Right lobe of liver (tissue), 4 donors: ENCODE results near the gene ARHGEF1.

Experiments used
- CTCF ChIP-seq, 4 donors: fragments of 200-600 bp in 3 of 4; fragments of 450-650 bp in 1 of 4; IDR thresholded peaks; one replicate each; pipeline versions ENCODE4 v1.5.1 to v1.8.0; 2016 to 2022; ENCODE audit warnings: antibody characterized with exemption in 4 of 4, mild to moderate bottlenecking in 2 of 4
- POLR2A ChIP-seq: fragments of 450-650 bp; IDR thresholded peaks from one replicate; pipeline ENCODE4 v1.6.1; 2017; ENCODE audit warnings: antibody characterized with exemption, mild to moderate bottlenecking
- donor health status: DM: no; HTN: no; CAD: no.
- donor health status: DM: no; HTN: no; CAD: no.
- donor health status: DM: no; HTN: yes; CAD: no.

GRCh38 chr19:41925208-41926003, 42.4 kb downstream of the ARHGEF1 start:
- TF ChIP-seq CTCF (IDR thresholded peaks at IDR 0.05): no peak
- TF ChIP-seq POLR2A: no peak
